GM23338 (cell line): Measurements from ENCODE around the gene STX4. TPM values are rescaled to one million over a fixed set of nuclear protein-coding genes. Genes with fewer than 3 reads are reported as not detected.

Experiments
- ATAC-seq: fragments of 200-7000 bp; cut with Tn5 transposase; 3 replicates; pipeline ENCODE4 v1.9.1; 2020
- DNase-seq: peaks from one replicate; pipeline ENCODE4 v3.0.0-alpha.2; 2015; ENCODE audit warnings: low spot score
- H2AFZ ChIP-seq: fragments of 200-600 bp; sonication (generic); 2 replicates; pipeline ENCODE4 v1.8.0; 2016; ENCODE audit warnings: antibody characterized with exemption, mild to moderate bottlenecking, moderate library complexity
- H3F3A ChIP-seq: fragments of 200-600 bp; sonication (generic); replicated peaks from 2 replicates; pipeline ENCODE4 v1.8.0; 2017; ENCODE audit warnings: antibody characterized with exemption, mixed run types, low read depth
- H3K27ac ChIP-seq: fragments of 200-600 bp; sonication (generic); 2 replicates; pipeline ENCODE4 v1.6.1; 2016; ENCODE audit warnings: low read depth
- H3K27me3 ChIP-seq: fragments of 200-600 bp; sonication (generic); 2 replicates; pipeline ENCODE4 v1.8.0; 2016; ENCODE audit warnings: mild to moderate bottlenecking, mixed run types, moderate library complexity; ENCODE audit not compliant: insufficient read depth
- H3K36me3 ChIP-seq: fragments of 200-600 bp; sonication (generic); 2 replicates; pipeline ENCODE4 v1.8.0; 2016; ENCODE audit warnings: mild to moderate bottlenecking; ENCODE audit not compliant: insufficient read depth
- H3K4me1 ChIP-seq: fragments of 200-600 bp; sonication (generic); 2 replicates; pipeline ENCODE4 v1.8.0; 2016; ENCODE audit warnings: mild to moderate bottlenecking, moderate library complexity; ENCODE audit not compliant: insufficient read depth
- H3K4me2 ChIP-seq: fragments of 200-600 bp; sonication (generic); 2 replicates; pipeline ENCODE4 v1.7.1; 2017; ENCODE audit warnings: mixed run types
- H3K4me3 ChIP-seq: fragments of 200-600 bp; sonication (generic); 2 replicates; pipeline ENCODE4 v1.6.1; 2016; ENCODE audit warnings: mixed run types
- H3K79me2 ChIP-seq: fragments of 200-600 bp; sonication (generic); replicated peaks from 2 replicates; pipeline ENCODE4 v1.8.0; 2017; ENCODE audit warnings: mild to moderate bottlenecking; ENCODE audit not compliant: insufficient read depth
- H3K9me2 ChIP-seq: fragments of 200-600 bp; sonication (generic); 2 replicates; pipeline ENCODE4 v1.8.0; 2017; ENCODE audit not compliant: insufficient read depth
- H4K20me1 ChIP-seq: fragments of 200-600 bp; sonication (generic); replicated peaks from 2 replicates; pipeline ENCODE4 v1.8.0; 2017; ENCODE audit warnings: mild to moderate bottlenecking; ENCODE audit not compliant: insufficient read depth
- H3K27ac Mint-ChIP-seq: 2 replicates; pipeline ENCODE4 v1.8.0; 2020; ENCODE audit warnings: inconsistent platforms, mild to moderate bottlenecking, moderate library complexity, mixed read lengths
- H3K27me3 Mint-ChIP-seq: 3 replicates; pipeline ENCODE4 v1.8.0; 2022; ENCODE audit warnings: low read depth, mild to moderate bottlenecking, moderate library complexity, mixed read lengths, inconsistent platforms; ENCODE audit not compliant: insufficient read depth, poor library complexity
- H3K36me3 Mint-ChIP-seq: 3 replicates; pipeline ENCODE4 v1.8.0; 2021; ENCODE audit warnings: low read depth, mild to moderate bottlenecking, inconsistent platforms, moderate library complexity, mixed read lengths
- H3K4me1 Mint-ChIP-seq: 3 replicates; pipeline ENCODE4 v1.8.0; 2020; ENCODE audit warnings: mild to moderate bottlenecking, inconsistent platforms, mixed read lengths
- H3K4me3 Mint-ChIP-seq: 3 replicates; pipeline ENCODE4 v1.8.0; 2021; ENCODE audit warnings: moderate library complexity, mild to moderate bottlenecking, inconsistent platforms, mixed read lengths
- H3K9me3 Mint-ChIP-seq: 3 replicates; pipeline ENCODE4 v1.8.0; 2020; ENCODE audit warnings: moderate library complexity, mild to moderate bottlenecking, inconsistent platforms, mixed read lengths
- NANOG ChIP-seq: IDR thresholded peaks from 2 replicates; pipeline ENCODE4 v1.6.1; 2016; ENCODE audit warnings: antibody characterized with exemption, borderline replicate concordance
- STAT1 ChIP-seq: IDR thresholded peaks from one replicate; pipeline ENCODE4 v1.6.1; 2016; ENCODE audit warnings: antibody characterized with exemption; ENCODE audit not compliant: unreplicated experiment
- ZNF331 ChIP-seq: fragments of 250-450 bp; sonication (Bioruptor Pico); IDR thresholded peaks from 2 replicates; pipeline ENCODE4 v1.5.0; 2020; ENCODE audit warnings: low read depth, mild to moderate bottlenecking, moderate library complexity
- polyA plus RNA-seq: library from polyadenylated mRNA; unstranded; fragments of >200 nt; fragmentation: Nextera tagmentation; extraction: Ambion mirVana; gene quantifications from 2 replicates; pipeline ENCODE4 v1.2.1, GENCODE V29; 2016
- total RNA-seq: library from RNA; depleted of rRNA; stranded (reverse); fragments of >200 nt; shearing (Covaris generic); gene quantifications from 2 replicates; pipeline ENCODE4 v1.2.3, GENCODE V29; 2014
- TF ChIP-seq, protein P1 (sequence below), 2 experiments: fragments of 200-600 bp in 1 of 2; sonication (generic) in 1 of 2; conservative IDR thresholded peaks; 2 replicates each; pipeline versions ENCODE4 v1.5.1 to v1.6.1; 2016 to 2017; ENCODE audit warnings: antibody characterized with exemption in 2 of 2, low read depth in 2 of 2, mild to moderate bottlenecking in 2 of 2, moderate library complexity in 1 of 2
- TF ChIP-seq, protein P2 (sequence below): fragments of 250-450 bp; sonication (Bioruptor Pico); IDR thresholded peaks from 2 replicates; pipeline ENCODE4 v1.5.0; 2020; ENCODE audit warnings: mild to moderate bottlenecking, moderate library complexity

STX4 gene
- total and polyA plus RNA-seq, 2 experiments from 2014 or later: 13.0 to 39.3 TPM

DNA sequence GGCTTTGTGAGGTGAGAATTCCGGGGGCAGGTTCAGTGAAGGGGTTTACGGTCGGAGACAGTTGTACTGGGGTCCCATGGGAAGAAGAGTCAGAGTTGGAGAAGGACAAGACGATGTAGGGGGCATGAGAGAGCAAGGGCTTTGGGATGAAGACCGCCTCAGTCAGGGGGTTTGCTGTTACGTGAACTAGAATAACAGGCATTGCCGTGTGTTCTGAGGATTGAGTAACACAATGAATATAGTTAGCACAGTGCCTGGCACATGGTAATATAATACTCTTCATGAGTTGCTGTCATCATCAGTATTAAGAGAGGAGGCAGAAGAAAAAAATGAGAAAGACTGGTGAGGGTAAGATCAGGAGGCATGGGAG lies 41.4 kb downstream of the STX4 start:
- Histone ChIP-seq H3K4me1 (peaks cover 14% of the 10 kb centered on the region), H3K36me3 (peaks cover 7% of the 10 kb centered on the region; the same call in 1 of the 2 replicates), H4K20me1 (no peaks in the 10 kb centered on the region; the same call in 1 of the 2 replicates), H3F3A (no peaks in the 10 kb centered on the region), H3K79me2 (peaks cover 52% of the 10 kb centered on the region), H3K27me3 (no peaks in the 10 kb centered on the region), H3K27ac (peak overlapping the region; percentile 96), H3K4me3 (peak overlapping the region; percentile 90), H3K4me2 (peak overlapping the region; percentile 86), H3K9me2 (no peaks in the 10 kb centered on the region), H2AFZ (no peak overlapping the region)
- peaks cover 19% of the 10 kb centered on the region for H3K4me1 Mint-ChIP-seq
- H3K36me3 Mint-ChIP-seq: peaks cover 37% of the 10 kb centered on the region
- peak overlapping the region; percentile 91 for H3K27ac Mint-ChIP-seq
- ATAC-seq (no peak), DNase-seq (no peak)
- H3K9me3 Mint-ChIP-seq: no peaks in the 10 kb centered on the region; the same call in 2 of the 3 replicates
- TF ChIP-seq, protein P1, sequence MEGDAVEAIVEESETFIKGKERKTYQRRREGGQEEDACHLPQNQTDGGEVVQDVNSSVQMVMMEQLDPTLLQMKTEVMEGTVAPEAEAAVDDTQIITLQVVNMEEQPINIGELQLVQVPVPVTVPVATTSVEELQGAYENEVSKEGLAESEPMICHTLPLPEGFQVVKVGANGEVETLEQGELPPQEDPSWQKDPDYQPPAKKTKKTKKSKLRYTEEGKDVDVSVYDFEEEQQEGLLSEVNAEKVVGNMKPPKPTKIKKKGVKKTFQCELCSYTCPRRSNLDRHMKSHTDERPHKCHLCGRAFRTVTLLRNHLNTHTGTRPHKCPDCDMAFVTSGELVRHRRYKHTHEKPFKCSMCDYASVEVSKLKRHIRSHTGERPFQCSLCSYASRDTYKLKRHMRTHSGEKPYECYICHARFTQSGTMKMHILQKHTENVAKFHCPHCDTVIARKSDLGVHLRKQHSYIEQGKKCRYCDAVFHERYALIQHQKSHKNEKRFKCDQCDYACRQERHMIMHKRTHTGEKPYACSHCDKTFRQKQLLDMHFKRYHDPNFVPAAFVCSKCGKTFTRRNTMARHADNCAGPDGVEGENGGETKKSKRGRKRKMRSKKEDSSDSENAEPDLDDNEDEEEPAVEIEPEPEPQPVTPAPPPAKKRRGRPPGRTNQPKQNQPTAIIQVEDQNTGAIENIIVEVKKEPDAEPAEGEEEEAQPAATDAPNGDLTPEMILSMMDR (conservative IDR thresholded peaks at IDR 0.05; ENCODE audit: low read depth in 2 of 2): peak; percentile 7 to 14; a peak in 1 of 4 replicates
- no peak for TF ChIP-seq STAT1
- peak overlapping the region; percentile 92 for H3K4me3 Mint-ChIP-seq
- H3K27me3 Mint-ChIP-seq: peaks cover 8% of the 10 kb centered on the region

DNA sequence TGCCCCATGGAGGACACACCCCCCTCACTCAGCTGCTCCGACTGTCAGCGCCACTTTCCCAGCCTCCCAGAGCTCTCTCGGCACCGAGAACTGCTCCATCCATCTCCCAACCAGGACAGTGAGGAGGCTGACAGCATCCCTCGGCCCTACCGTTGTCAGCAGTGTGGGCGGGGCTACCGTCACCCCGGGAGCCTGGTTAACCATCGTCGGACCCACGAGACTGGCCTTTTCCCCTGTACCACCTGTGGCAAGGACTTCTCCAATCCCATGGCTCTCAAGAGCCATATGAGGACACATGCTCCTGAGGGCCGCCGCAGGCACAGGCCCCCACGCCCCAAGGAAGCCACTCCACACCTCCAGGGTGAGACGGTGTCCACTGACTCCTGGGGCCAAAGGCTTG lies 43.0 kb downstream of the STX4 start:
- DNase-seq: no peak
- H3F3A ChIP-seq: no peaks in the 10 kb centered on the region
- H3K36me3 ChIP-seq: peaks cover 7% of the 10 kb centered on the region; the same call in 1 of the 2 replicates
- H4K20me1 ChIP-seq: no peaks in the 10 kb centered on the region; the same call in 1 of the 2 replicates
- H3K27me3 Mint-ChIP-seq: peaks cover 8% of the 10 kb centered on the region
- TF ChIP-seq, protein P2, sequence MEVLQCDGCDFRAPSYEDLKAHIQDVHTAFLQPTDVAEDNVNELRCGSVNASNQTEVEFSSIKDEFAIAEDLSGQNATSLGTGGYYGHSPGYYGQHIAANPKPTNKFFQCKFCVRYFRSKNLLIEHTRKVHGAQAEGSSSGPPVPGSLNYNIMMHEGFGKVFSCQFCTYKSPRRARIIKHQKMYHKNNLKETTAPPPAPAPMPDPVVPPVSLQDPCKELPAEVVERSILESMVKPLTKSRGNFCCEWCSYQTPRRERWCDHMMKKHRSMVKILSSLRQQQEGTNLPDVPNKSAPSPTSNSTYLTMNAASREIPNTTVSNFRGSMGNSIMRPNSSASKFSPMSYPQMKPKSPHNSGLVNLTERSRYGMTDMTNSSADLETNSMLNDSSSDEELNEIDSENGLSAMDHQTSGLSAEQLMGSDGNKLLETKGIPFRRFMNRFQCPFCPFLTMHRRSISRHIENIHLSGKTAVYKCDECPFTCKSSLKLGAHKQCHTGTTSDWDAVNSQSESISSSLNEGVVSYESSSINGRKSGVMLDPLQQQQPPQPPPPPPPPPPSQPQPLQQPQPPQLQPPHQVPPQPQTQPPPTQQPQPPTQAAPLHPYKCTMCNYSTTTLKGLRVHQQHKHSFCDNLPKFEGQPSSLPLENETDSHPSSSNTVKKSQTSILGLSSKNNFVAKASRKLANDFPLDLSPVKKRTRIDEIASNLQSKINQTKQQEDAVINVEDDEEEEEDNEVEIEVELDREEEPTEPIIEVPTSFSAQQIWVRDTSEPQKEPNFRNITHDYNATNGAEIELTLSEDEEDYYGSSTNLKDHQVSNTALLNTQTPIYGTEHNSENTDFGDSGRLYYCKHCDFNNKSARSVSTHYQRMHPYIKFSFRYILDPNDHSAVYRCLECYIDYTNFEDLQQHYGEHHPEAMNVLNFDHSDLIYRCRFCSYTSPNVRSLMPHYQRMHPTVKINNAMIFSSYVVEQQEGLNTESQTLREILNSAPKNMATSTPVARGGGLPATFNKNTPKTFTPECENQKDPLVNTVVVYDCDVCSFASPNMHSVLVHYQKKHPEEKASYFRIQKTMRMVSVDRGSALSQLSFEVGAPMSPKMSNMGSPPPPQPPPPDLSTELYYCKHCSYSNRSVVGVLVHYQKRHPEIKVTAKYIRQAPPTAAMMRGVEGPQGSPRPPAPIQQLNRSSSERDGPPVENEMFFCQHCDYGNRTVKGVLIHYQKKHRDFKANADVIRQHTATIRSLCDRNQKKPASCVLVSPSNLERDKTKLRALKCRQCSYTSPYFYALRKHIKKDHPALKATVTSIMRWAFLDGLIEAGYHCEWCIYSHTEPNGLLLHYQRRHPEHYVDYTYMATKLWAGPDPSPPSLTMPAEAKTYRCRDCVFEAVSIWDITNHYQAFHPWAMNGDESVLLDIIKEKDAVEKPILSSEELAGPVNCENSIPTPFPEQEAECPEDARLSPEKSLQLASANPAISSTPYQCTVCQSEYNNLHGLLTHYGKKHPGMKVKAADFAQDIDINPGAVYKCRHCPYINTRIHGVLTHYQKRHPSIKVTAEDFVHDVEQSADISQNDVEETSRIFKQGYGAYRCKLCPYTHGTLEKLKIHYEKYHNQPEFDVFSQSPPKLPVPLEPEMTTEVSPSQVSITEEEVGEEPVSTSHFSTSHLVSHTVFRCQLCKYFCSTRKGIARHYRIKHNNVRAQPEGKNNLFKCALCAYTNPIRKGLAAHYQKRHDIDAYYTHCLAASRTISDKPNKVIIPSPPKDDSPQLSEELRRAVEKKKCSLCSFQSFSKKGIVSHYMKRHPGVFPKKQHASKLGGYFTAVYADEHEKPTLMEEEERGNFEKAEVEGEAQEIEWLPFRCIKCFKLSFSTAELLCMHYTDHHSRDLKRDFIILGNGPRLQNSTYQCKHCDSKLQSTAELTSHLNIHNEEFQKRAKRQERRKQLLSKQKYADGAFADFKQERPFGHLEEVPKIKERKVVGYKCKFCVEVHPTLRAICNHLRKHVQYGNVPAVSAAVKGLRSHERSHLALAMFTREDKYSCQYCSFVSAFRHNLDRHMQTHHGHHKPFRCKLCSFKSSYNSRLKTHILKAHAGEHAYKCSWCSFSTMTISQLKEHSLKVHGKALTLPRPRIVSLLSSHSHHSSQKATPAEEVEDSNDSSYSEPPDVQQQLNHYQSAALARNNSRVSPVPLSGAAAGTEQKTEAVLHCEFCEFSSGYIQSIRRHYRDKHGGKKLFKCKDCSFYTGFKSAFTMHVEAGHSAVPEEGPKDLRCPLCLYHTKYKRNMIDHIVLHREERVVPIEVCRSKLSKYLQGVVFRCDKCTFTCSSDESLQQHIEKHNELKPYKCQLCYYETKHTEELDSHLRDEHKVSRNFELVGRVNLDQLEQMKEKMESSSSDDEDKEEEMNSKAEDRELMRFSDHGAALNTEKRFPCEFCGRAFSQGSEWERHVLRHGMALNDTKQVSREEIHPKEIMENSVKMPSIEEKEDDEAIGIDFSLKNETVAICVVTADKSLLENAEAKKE (CRISPR knock-in tag): no peak
- TF ChIP-seq ZNF331 (no peak), NANOG (no peak)
- peaks cover 38% of the 10 kb centered on the region for H3K79me2 ChIP-seq
- no peak overlapping the region for H3K27ac Mint-ChIP-seq
- H3K4me3 Mint-ChIP-seq: peak overlapping the region; percentile 92
- H2AFZ ChIP-seq: no peak overlapping the region
- no peaks in the 10 kb centered on the region for H3K9me2 ChIP-seq
- no peak overlapping the region for H3K4me3 ChIP-seq
- no peak overlapping the region for H3K4me2 ChIP-seq
- no peaks in the 10 kb centered on the region; the same call in 2 of the 3 replicates for H3K9me3 Mint-ChIP-seq
- ATAC-seq: no peak
- no peaks in the 10 kb centered on the region for H3K27me3 ChIP-seq
- H3K4me1 Mint-ChIP-seq: peaks cover 19% of the 10 kb centered on the region
- peaks cover 14% of the 10 kb centered on the region for H3K4me1 ChIP-seq
- H3K36me3 Mint-ChIP-seq: peaks cover 50% of the 10 kb centered on the region
- H3K27ac ChIP-seq: no peak overlapping the region
